Ureter (tissue), 1 donor: ENCODE results near the gene ANAPC5. TPM values are rescaled to one million over a fixed set of nuclear protein-coding genes. Genes with fewer than 3 reads are reported as not detected.
A peak's percentile ranks its signal among the peaks of the same experiment; 100 is the strongest.
"Not testable (repeated sequence)": the region's sequence is repeated elsewhere in the genome, so short reads cannot be mapped to it uniquely, and the experiment has no call there.

Experiments used
- DNase-seq: peaks from one replicate; pipeline ENCODE4 v3.0.0-alpha.2; 2020; ENCODE audit warnings: low spot score
- total RNA-seq: library from RNA; stranded (reverse); gene quantifications from one replicate; pipeline ENCODE4 v1.2.4, GENCODE V29; 2023
- donor health status: DM: yes; HTN: yes; CAD: no.

Gene ANAPC5
- total RNA-seq, 1 donor from 2014 or later = 132 TPM

- no peak for DNase-seq
These were observed 37.8 kb downstream of the ANAPC5 start for GRCh38 chr12:121314431-121314830.

GRCh38 chr12:121310231-121310630, 42.0 kb downstream of the ANAPC5 start:
- not testable (repeated sequence) for DNase-seq

GRCh38 chr12:121307397-121307796, 44.8 kb downstream of the ANAPC5 start:
- not testable (repeated sequence) for DNase-seq

- DNase-seq = no peak
These were observed 47.9 kb downstream of the ANAPC5 start for GRCh38 chr12:121304306-121304705.

GRCh38 chr12:121301876-121302275, 50.3 kb downstream of the ANAPC5 start:
- DNase-seq = no peak

- DNase-seq = no peak
These were observed 52.0 kb downstream of the ANAPC5 start for GRCh38 chr12:121300083-121300819.

GRCh38 chr12:121299662-121300061, 52.5 kb downstream of the ANAPC5 start:
- no peak for DNase-seq

- not testable (repeated sequence) for DNase-seq
These were observed 53.8 kb downstream of the ANAPC5 start for GRCh38 chr12:121298411-121298810.

GRCh38 chr12:121297435-121297991, 54.7 kb downstream of the ANAPC5 start:
- DNase-seq = no peak

- DNase-seq = peak; percentile 81
These were observed 55.4 kb downstream of the ANAPC5 start, which contains the start of gene CAMKK2 for GRCh38 chr12:121296618-121297434. Gene CAMKK2 (minus strand): TSS chr12:121296709. CDS start chr12:121274526, 22,183 bp downstream.

- no peak for DNase-seq
These were observed 56.2 kb downstream of the ANAPC5 start for GRCh38 chr12:121295746-121296617.

- DNase-seq = no peak
These were observed 57.0 kb downstream of the ANAPC5 start for GRCh38 chr12:121295116-121295745.

GRCh38 chr12:121294151-121294889, 57.9 kb downstream of the ANAPC5 start:
- no peak for DNase-seq

GRCh38 chr12:121293603-121294002, 58.6 kb downstream of the ANAPC5 start:
- DNase-seq = no peak

- DNase-seq = no peak
These were observed 61.8 kb downstream of the ANAPC5 start for GRCh38 chr12:121290410-121290809.

GRCh38 chr12:121289962-121290361, 62.2 kb downstream of the ANAPC5 start:
- DNase-seq = no peak

GRCh38 chr12:121288986-121289385, 63.2 kb downstream of the ANAPC5 start:
- DNase-seq = no peak

GRCh38 chr12:121288158-121288845, 63.9 kb downstream of the ANAPC5 start:
- no peak for DNase-seq

GRCh38 chr12:121287267-121287954, 64.8 kb downstream of the ANAPC5 start:
- no peak for DNase-seq
